Measurements from ENCODE around the gene VIPR2. TPM values are rescaled to one million over a fixed set of nuclear protein-coding genes. Genes with fewer than 3 reads are reported as not detected.

The VIPR2 gene
- total and polyA plus RNA-seq, 10 donors: 0.41 to 1.4 (median 0.64) TPM

GRCh38 chr7:158992759-158993158, 151.9 kb downstream of the VIPR2 start:
- 19 to 25% (median 21%) methylated on average over 21 to 28 of the region's 28 CpGs for WGBS, 5 donors
- TF ChIP-seq POLR2AphosphoS5 (IDR thresholded peaks at IDR 0.05): no peak
- no peak for TF ChIP-seq POLR2A (IDR thresholded peaks at IDR 0.05)
- TF ChIP-seq CTCF (IDR thresholded peaks at IDR 0.05 in 8 of 11, conservative IDR thresholded peaks at IDR 0.05 in 3 of 11): no peak
- Histone ChIP-seq H3K4me1 (peaks cover 0 to 18% (median 0%) of the 10 kb centered on the region in 6 donors), H3K27me3 (replicated peaks in 1 of 7) (peaks cover 0 to 87% (median 16%) of the 10 kb centered on the region in 7 donors), H3K27ac (no peak overlapping the region), H3K9me3 (peaks cover 0 to 22% (median 8%) of the 10 kb centered on the region in 8 donors), H3K36me3 (no peaks in the 10 kb centered on the region), H3K4me3 (no peak overlapping the region)
- intact Hi-C loops (cut with DNase I; ENCODE audit: low total_unique reads): no loop called here
- no peak for DNase-seq

- H3K36me3 ChIP-seq: no peaks in the 10 kb centered on the region
- no peak for DNase-seq
- H3K4me1 ChIP-seq: peaks cover 0 to 11% (median 0%) of the 10 kb centered on the region in 6 donors
- no peak for TF ChIP-seq CTCF (IDR thresholded peaks at IDR 0.05 in 8 of 11, conservative IDR thresholded peaks at IDR 0.05 in 3 of 11)
- no peak for TF ChIP-seq POLR2AphosphoS5 (IDR thresholded peaks at IDR 0.05)
- TF ChIP-seq POLR2A (IDR thresholded peaks at IDR 0.05): no peak
- intact Hi-C loops (cut with DNase I; ENCODE audit: low total_unique reads): no loop called here
- H3K4me3 ChIP-seq: no peak overlapping the region
- peaks cover 0 to 80% (median 13%) of the 10 kb centered on the region in 7 donors for H3K27me3 ChIP-seq (replicated peaks in 1 of 7)
- no peak overlapping the region for H3K27ac ChIP-seq
- peaks cover 0 to 22% (median 8%) of the 10 kb centered on the region in 8 donors for H3K9me3 ChIP-seq
- 41 to 54% (median 51%) methylated on average over 14 to 21 of the region's 21 CpGs for WGBS, 5 donors
Measured at GRCh38 chr7:158991824-158992621, 152.6 kb downstream of the VIPR2 start.

GRCh38 chr7:158988996-158989395, 155.7 kb downstream of the VIPR2 start:
- TF ChIP-seq CTCF (IDR thresholded peaks at IDR 0.05 in 8 of 11, conservative IDR thresholded peaks at IDR 0.05 in 3 of 11) (no peak), POLR2AphosphoS5 (IDR thresholded peaks at IDR 0.05) (no peak), POLR2A (IDR thresholded peaks at IDR 0.05) (no peak)
- no peak overlapping the region for H3K27ac ChIP-seq
- 57 to 71% (median 63%) methylated on average over 2 of the region's 2 CpGs for WGBS, 5 donors
- H3K9me3 ChIP-seq: peaks cover 0 to 22% (median 9%) of the 10 kb centered on the region in 8 donors
- intact Hi-C loops (cut with DNase I; ENCODE audit: low total_unique reads): no loop called here
- no peak overlapping the region for H3K4me3 ChIP-seq
- no peaks in the 10 kb centered on the region for H3K36me3 ChIP-seq
- DNase-seq: no peak
- H3K4me1 ChIP-seq: peaks cover 0 to 9% (median 0%) of the 10 kb centered on the region in 6 donors
- peaks cover 0 to 49% (median 8%) of the 10 kb centered on the region in 7 donors for H3K27me3 ChIP-seq (replicated peaks in 1 of 7)

GRCh38 chr7:158988302-158988862, 156.3 kb downstream of the VIPR2 start:
- WGBS, 5 donors: 71 to 91% (median 81%) methylated on average over 2 of the region's 2 CpGs
- H3K9me3 ChIP-seq: peaks cover 0 to 24% (median 15%) of the 10 kb centered on the region in 8 donors
- intact Hi-C loops (cut with DNase I; ENCODE audit: low total_unique reads): no loop called here

More at GRCh38 chr7:158988302-158988862, 156.3 kb downstream of the VIPR2 start:
- no peak overlapping the region for H3K27ac ChIP-seq
- H3K36me3 ChIP-seq: no peaks in the 10 kb centered on the region
- no peak for DNase-seq
- peaks cover 0 to 43% (median 8%) of the 10 kb centered on the region in 7 donors for H3K27me3 ChIP-seq (replicated peaks in 1 of 7)
- no peak overlapping the region for H3K4me3 ChIP-seq
- H3K4me1 ChIP-seq: peaks cover 0 to 9% (median 0%) of the 10 kb centered on the region in 6 donors
- TF ChIP-seq CTCF (IDR thresholded peaks at IDR 0.05 in 8 of 11, conservative IDR thresholded peaks at IDR 0.05 in 3 of 11) (no peak), POLR2A (IDR thresholded peaks at IDR 0.05) (no peak), POLR2AphosphoS5 (IDR thresholded peaks at IDR 0.05) (no peak)
